ENCODE results near the gene CCNB2.

The CCNB2 gene

GRCh38 chr15:59105854-59106253 is 908 bp downstream of the CCNB2 start:
- peaks cover 26% of the 10 kb centered on the region for H3K36me3 Mint-ChIP-seq (ENCODE audit: low read depth)
- no peaks in the 10 kb centered on the region for H3K27me3 Mint-ChIP-seq (ENCODE audit: low read depth)
- H3K4me1 Mint-ChIP-seq: peaks cover 13% of the 10 kb centered on the region
- no peak for TF ChIP-seq CTCF (IDR thresholded peaks at IDR 0.05; ENCODE audit: unreplicated experiment in 3 of 3)
- H3K27ac Mint-ChIP-seq: peak overlapping the region; percentile 97 to 99 (median 98)
- H3K9me3 Mint-ChIP-seq: no peaks in the 10 kb centered on the region
- peak overlapping the region; percentile 90 to 94 (median 92) for H3K4me3 Mint-ChIP-seq

DNA sequence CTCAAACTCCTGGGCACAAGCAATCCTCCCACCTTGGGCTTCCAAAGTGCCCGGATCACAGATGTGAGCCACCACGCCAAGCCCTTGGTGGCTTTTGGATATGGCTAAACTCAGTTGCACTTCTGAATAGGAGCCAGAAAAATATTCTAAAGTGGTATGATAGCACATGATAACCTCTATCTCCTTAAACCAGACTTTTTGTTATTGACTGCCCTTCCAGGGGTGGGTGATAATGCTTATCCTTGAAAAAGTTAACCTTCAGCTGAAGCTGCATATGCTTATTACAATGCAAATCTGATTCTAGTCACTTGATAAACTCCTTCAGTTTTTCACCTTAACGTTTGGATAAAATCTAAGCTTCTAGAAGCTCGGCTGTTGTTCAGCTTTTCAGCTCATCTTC is 6.3 kb downstream of the CCNB2 start:
- no peaks in the 10 kb centered on the region for H3K4me1 Mint-ChIP-seq
- no peak for TF ChIP-seq CTCF (IDR thresholded peaks at IDR 0.05; ENCODE audit: unreplicated experiment in 3 of 3)
- no peaks in the 10 kb centered on the region for H3K9me3 Mint-ChIP-seq
- peaks cover 67% of the 10 kb centered on the region for H3K36me3 Mint-ChIP-seq (ENCODE audit: low read depth)
- no peak overlapping the region for H3K4me3 Mint-ChIP-seq
- no peaks in the 10 kb centered on the region for H3K27me3 Mint-ChIP-seq (ENCODE audit: low read depth)
- no peak overlapping the region for H3K27ac Mint-ChIP-seq

DNA sequence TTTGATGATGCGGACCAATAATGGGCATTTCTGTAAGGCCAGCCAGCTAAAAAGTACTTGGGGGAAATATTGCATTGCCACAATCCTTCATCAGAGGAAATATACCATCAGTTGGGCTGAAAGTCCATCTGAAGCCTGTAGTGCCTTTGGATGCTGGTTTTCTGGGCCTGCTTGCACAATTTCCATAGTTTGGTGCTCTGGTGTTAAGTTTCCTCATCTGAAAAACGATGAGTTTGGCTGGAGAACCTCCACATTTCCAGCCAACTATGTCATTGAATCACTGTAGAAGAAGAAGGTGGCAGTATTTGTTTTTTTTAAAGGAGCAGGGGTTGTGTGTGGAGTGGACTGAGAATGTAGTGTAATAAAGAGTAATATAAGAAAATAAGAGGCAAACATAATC is 10.1 kb downstream of the CCNB2 start:
- H3K9me3 Mint-ChIP-seq: no peaks in the 10 kb centered on the region

GRCh38 chr15:59116141-59116540 is 11.2 kb downstream of the CCNB2 start:
- Mint-ChIP-seq H3K36me3 (ENCODE audit: low read depth) (peaks cover 74% of the 10 kb centered on the region), H3K4me3 (no peak overlapping the region), H3K9me3 (no peaks in the 10 kb centered on the region), H3K27me3 (ENCODE audit: low read depth) (no peaks in the 10 kb centered on the region), H3K27ac (no peak overlapping the region), H3K4me1 (no peaks in the 10 kb centered on the region)
- TF ChIP-seq CTCF (IDR thresholded peaks at IDR 0.05; ENCODE audit: unreplicated experiment in 3 of 3): no peak

More for the DNA sequence above, 10.1 kb downstream of the CCNB2 start:
- H3K36me3 Mint-ChIP-seq (ENCODE audit: low read depth): peaks cover 77% of the 10 kb centered on the region
- no peaks in the 10 kb centered on the region for H3K4me1 Mint-ChIP-seq
- no peaks in the 10 kb centered on the region for H3K27me3 Mint-ChIP-seq (ENCODE audit: low read depth)
- TF ChIP-seq CTCF (IDR thresholded peaks at IDR 0.05; ENCODE audit: unreplicated experiment in 3 of 3): no peak
- no peak overlapping the region for H3K4me3 Mint-ChIP-seq
- no peak overlapping the region for H3K27ac Mint-ChIP-seq

GRCh38 chr15:59116771-59117170 is 11.8 kb downstream of the CCNB2 start:
- H3K4me3 Mint-ChIP-seq: no peak overlapping the region
- H3K4me1 Mint-ChIP-seq: no peaks in the 10 kb centered on the region

More at GRCh38 chr15:59116771-59117170, 11.8 kb downstream of the CCNB2 start:
- no peak for TF ChIP-seq CTCF (IDR thresholded peaks at IDR 0.05; ENCODE audit: unreplicated experiment in 3 of 3)
- Mint-ChIP-seq H3K9me3 (no peaks in the 10 kb centered on the region), H3K27me3 (ENCODE audit: low read depth) (no peaks in the 10 kb centered on the region), H3K27ac (no peak overlapping the region), H3K36me3 (ENCODE audit: low read depth) (peaks cover 69% of the 10 kb centered on the region)

Measured in nephron (organoid).